ENCODE data around the gene PHLPP2. TPM values are rescaled to one million over a fixed set of nuclear protein-coding genes. Genes with fewer than 3 reads are reported as not detected.
A peak's percentile ranks its signal among the peaks of the same experiment; 100 is the strongest.
"Not testable (repeated sequence)": the region's sequence is repeated elsewhere in the genome, so short reads cannot be mapped to it uniquely, and the experiment has no call there.

Gene PHLPP2
- polyA plus RNA-seq, 1 experiment = 10.3 TPM

- Histone ChIP-seq H3K27ac (ENCODE audit: low read depth, low read length) (no peak overlapping the region), H3K4me3 (ENCODE audit: low read depth, low read length) (no peak overlapping the region), H3K9me3 (ENCODE audit: control insufficient read depth, insufficient read depth, low read length) (no peaks in the 10 kb centered on the region; the same call in 1 of the 2 replicates), H3K27me3 (ENCODE audit: control insufficient read depth, insufficient read depth, low read length) (peaks cover 31% of the 10 kb centered on the region)
- ChIA-PET POLR2A (no interaction called here), CTCF (interaction anchor here (1.8 kb wide), 1 partner anchor 12 kb away, joined by 15 read pairs; no protein-coding TSS in a partner anchor)
- no peak for DNase-seq (ENCODE audit: low read depth, low spot score)
- TF ChIP-seq CTCF (IDR thresholded peaks at IDR 0.05; ENCODE audit: low read depth, low read length) = no peak
Measured at GRCh38 chr16:71623597-71623996, 100.9 kb downstream of the PHLPP2 start.

DNA sequence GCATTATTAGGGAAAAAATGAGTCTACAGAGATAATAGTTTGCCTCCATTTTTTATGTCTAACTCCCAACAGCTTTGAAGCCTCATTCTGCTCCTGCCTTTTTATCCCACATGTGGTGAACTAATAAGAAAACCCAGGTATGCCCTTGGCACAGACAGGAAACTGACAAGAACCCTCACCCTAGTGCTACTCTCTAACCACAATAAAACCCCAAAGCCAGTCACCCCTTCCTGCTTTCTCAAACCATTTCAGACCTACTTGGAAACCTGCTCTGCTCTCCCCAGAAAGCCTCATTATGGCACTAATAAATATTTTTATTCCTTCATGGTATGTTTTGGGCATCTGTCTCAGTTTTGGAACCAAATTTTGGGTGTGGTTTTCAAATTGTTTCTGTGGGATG is 102.4 kb downstream of the PHLPP2 start:
- Histone ChIP-seq H3K27ac (ENCODE audit: low read depth, low read length) (no peak overlapping the region), H3K27me3 (ENCODE audit: control insufficient read depth, insufficient read depth, low read length) (peaks cover 20% of the 10 kb centered on the region), H3K9me3 (ENCODE audit: control insufficient read depth, insufficient read depth, low read length) (no peaks in the 10 kb centered on the region; the same call in 1 of the 2 replicates), H3K4me3 (ENCODE audit: low read depth, low read length) (no peak overlapping the region)
- CTCF ChIA-PET = interaction anchor here (0.7 to 1.8 kb wide), 2 partner anchors 11 to 213 kb away, joined by 4 to 15 read pairs; no protein-coding TSS in a partner anchor
- POLR2A ChIA-PET = no interaction called here
- DNase-seq (ENCODE audit: low read depth, low spot score) = no peak
- no peak for TF ChIP-seq CTCF (IDR thresholded peaks at IDR 0.05; ENCODE audit: low read depth, low read length)

DNA sequence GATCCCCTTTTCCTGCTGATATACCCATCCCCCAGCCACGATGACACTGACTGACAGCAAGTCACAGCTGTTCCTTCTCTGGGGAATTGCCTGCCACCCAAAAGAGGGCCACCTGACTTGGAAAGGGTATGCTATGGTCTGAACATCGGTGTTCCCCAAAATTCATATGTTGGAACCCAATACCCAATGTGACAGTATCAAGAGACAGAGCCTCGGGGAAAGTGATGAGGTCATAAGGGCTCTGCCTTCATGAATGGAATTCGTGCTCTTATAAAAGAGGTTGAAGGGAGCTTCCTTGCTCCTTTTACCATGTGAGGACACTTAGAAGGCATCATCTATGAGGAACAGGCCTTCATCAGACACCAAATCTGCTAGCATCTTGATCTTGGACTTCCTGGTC is 106.1 kb downstream of the PHLPP2 start:
- no peak overlapping the region for H3K4me3 ChIP-seq (ENCODE audit: low read depth, low read length)
- POLR2A ChIA-PET = no interaction called here
- H3K27me3 ChIP-seq (ENCODE audit: control insufficient read depth, insufficient read depth, low read length) = no peaks in the 10 kb centered on the region
- H3K9me3 ChIP-seq (ENCODE audit: control insufficient read depth, insufficient read depth, low read length) = no peaks in the 10 kb centered on the region
- H3K27ac ChIP-seq (ENCODE audit: low read depth, low read length) = no peak overlapping the region
- CTCF ChIA-PET = no interaction called here
- TF ChIP-seq CTCF (IDR thresholded peaks at IDR 0.05; ENCODE audit: low read depth, low read length) = no peak
- DNase-seq (ENCODE audit: low read depth, low spot score) = no peak

DNA sequence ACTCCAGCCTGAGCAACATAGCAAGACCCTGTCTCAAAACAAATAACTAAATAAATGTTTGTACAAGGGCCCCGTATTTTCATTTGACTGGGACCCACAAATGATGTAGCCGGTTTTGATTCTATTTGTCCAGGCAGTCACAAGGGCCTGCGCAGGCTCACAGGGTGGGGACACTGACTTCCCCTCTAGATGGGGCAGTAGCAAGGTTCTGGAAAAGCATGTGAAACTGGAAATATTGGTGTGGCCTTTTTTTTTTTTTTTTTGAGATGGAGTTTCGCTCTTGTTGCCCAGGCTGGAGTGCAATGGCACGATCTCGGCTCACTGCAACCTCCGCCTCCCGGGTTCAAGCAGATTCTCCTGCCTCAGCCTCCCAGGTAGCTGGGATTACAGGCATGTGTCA is 109.5 kb downstream of the PHLPP2 start:
- CTCF ChIA-PET; DNase-seq (ENCODE audit: low read depth, low spot score); H3K4me3 ChIP-seq (ENCODE audit: low read depth, low read length); POLR2A ChIA-PET; H3K27ac ChIP-seq (ENCODE audit: low read depth, low read length); H3K9me3 ChIP-seq (ENCODE audit: control insufficient read depth, insufficient read depth, low read length); H3K27me3 ChIP-seq (ENCODE audit: control insufficient read depth, insufficient read depth, low read length): not testable (repeated sequence)

- H3K4me3 ChIP-seq (ENCODE audit: low read depth, low read length) = no peak overlapping the region
- no peak for DNase-seq (ENCODE audit: low read depth, low spot score)
- ChIA-PET CTCF (interaction anchor here (0.6 to 2.6 kb wide), 38 partner anchors 9 to 372 kb away, joined by 3 to 27 read pairs (median 6); partner anchors contain the start of gene TAT), POLR2A (no interaction called here)
- no peak overlapping the region for H3K27ac ChIP-seq (ENCODE audit: low read depth, low read length)
- H3K9me3 ChIP-seq (ENCODE audit: control insufficient read depth, insufficient read depth, low read length) = no peaks in the 10 kb centered on the region
- TF ChIP-seq CTCF (IDR thresholded peaks at IDR 0.05; ENCODE audit: low read depth, low read length) = peak; percentile 82
- peaks cover 3% of the 10 kb centered on the region for H3K27me3 ChIP-seq (ENCODE audit: control insufficient read depth, insufficient read depth, low read length)
Measured at GRCh38 chr16:71610936-71611871, 113.3 kb downstream of the PHLPP2 start.

Measured in AG04450 (cell line).